ENCODE measurements around the gene ACSBG1.

Gene ACSBG1

DNA sequence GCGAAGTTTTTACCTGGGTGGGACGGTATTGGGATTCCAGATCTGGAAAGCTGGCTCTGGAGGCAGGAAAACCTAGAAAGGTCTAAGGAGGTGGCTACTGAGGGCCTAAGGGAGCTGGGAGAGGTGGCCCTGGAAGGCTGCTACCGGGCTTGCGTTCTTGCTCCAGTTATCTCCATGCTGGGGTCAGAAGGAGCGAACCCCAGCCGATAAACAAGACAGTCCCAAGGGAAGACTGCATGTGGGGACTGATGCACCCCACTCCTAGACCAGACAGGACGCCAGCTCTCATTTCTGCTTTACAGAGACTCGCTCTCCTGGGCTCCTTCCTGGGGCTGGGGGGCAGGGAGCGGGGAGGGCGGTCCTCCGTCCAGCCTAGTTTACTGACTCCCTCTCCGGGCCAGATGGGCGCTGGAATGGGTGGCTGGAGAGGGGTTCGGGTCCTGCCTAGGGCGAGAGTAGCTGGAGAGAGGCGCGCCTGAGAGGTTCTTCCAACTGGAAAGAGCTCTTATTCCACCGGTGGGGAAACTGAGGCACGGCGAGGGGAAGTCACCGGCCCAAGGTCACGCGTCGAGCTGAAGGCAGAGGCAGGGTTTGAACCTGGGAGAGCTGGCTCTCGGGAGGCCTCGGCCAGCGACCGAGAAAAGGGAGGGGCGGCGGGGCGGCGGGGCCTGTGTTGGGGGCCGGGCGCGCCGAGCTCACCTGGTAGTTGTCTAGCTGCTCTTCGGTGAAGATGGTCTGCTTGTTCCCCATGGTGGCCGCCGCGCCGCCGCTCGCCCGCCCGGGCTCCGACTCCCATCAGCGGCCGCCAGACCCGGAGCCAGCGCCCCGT is 103.7 kb downstream of the ACSBG1 start:
- DNase-seq (ENCODE audit: low read depth): no peak
- peak overlapping the region; percentile 26; the same call in 1 of the 2 replicates for H3K4me3 ChIP-seq (ENCODE audit: low read length)
- TF ChIP-seq, protein P1, sequence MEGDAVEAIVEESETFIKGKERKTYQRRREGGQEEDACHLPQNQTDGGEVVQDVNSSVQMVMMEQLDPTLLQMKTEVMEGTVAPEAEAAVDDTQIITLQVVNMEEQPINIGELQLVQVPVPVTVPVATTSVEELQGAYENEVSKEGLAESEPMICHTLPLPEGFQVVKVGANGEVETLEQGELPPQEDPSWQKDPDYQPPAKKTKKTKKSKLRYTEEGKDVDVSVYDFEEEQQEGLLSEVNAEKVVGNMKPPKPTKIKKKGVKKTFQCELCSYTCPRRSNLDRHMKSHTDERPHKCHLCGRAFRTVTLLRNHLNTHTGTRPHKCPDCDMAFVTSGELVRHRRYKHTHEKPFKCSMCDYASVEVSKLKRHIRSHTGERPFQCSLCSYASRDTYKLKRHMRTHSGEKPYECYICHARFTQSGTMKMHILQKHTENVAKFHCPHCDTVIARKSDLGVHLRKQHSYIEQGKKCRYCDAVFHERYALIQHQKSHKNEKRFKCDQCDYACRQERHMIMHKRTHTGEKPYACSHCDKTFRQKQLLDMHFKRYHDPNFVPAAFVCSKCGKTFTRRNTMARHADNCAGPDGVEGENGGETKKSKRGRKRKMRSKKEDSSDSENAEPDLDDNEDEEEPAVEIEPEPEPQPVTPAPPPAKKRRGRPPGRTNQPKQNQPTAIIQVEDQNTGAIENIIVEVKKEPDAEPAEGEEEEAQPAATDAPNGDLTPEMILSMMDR (conservative IDR thresholded peaks at IDR 0.05; ENCODE audit: low read length): no peak

DNA sequence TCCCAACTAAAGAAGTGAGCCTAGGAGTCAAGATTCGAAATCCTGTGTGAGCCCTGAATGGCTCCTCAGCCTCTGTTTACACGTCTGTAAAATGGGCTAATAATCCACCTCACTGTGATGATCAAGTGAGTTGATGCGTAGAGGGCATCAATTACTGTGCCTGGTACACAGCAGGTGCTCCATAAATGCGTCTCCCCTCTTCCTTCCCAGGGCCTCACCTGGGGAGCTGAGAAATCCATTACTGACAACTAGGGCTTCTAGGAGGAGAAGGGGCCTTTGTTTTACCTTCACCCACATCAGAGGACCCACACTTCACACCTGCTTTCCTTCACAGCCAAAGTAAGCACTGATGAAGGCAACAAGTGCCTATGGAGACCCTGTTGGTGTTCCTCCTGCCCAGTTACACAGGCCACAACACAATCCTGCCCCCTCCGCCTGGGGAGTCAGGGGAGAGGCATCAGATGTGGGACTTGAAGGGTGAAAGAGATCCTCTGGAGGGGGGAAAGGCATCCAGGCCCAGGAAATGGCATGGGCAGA is 104.5 kb downstream of the ACSBG1 start:
- TF ChIP-seq, protein P1 (conservative IDR thresholded peaks at IDR 0.05; ENCODE audit: low read length): no peak
- no peak for DNase-seq (ENCODE audit: low read depth)
- H3K4me3 ChIP-seq (ENCODE audit: low read length): no peak overlapping the region

DNA sequence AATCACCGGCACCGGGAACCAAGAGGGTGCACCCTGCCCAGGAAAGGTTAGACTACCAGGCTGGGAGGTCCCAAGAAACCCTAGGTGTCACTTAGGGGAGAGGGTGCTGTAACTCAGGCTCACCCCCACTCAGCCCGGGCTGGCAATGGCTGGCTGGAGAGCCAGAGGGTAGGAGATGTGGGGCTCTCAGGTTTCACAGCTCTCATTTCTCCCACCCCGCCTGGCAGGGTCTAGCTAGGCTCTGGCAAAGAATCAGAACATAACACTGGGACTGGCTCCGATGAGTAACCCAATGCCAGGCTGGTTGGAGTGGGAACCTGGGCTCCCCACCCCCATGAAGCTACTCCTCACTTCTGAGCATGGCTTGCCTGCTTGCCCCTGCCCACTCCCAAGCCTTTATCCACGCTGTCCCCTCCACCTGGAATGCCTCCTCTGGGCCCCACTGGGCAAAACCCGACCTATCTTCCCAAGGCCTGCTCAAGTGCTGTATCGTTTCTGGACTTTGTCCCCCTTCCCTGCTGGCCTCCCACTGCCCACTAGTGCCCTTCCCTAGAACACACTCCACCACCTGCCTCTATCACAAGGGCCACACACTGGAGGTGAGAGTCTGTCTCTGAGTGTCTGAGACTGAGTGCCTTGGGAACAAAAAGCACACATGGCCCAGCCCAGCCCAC is 105.2 kb downstream of the ACSBG1 start:
- TF ChIP-seq, protein P1 (conservative IDR thresholded peaks at IDR 0.05; ENCODE audit: low read length): no peak
- no peak overlapping the region for H3K4me3 ChIP-seq (ENCODE audit: low read length)
- DNase-seq (ENCODE audit: low read depth): no peak

DNA sequence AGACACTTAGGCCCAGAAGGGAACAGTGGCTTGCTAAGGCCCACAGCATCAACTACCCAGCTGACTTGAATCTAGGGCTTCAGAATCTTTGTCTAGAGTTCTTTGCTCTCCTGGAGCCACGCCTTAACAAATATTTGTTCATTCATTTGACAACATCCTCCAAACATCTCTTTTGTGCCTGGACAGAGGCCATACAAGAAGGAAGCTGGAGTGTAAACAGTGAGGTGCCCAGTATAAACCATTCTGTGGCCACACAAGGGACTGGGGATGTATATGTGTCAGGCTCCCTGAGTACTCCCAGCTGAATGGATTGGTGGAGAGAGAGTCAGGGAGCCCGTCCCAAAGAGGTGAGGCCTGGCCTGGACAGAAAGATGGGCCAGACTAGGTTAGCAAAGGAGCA is 106.5 kb downstream of the ACSBG1 start:
- TF ChIP-seq, protein P1 (conservative IDR thresholded peaks at IDR 0.05; ENCODE audit: low read length): no peak
- no peak overlapping the region for H3K4me3 ChIP-seq (ENCODE audit: low read length)
- no peak for DNase-seq (ENCODE audit: low read depth)

DNA sequence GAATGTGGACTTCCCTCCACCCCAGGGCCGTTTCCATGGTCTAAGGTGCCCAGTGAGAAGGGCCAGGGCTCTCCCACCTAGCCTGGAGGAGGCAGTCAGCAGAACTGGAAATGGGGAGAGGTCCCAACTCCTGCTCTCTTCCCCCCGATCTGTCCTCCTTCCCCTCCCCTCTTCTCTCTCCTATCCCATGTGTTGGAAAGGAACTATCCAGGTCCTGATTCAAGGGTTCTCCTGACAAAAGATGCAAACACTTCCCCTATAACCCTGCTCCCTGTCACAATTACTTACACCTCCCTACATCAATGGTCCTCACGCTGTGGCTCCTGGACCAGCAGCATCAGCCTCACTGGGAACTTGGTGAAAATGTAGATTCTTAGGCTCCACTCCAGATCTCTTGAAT is 109.1 kb downstream of the ACSBG1 start:
- H3K4me3 ChIP-seq (ENCODE audit: low read length): no peak overlapping the region
- TF ChIP-seq, protein P1 (conservative IDR thresholded peaks at IDR 0.05; ENCODE audit: low read length): no peak
- no peak for DNase-seq (ENCODE audit: low read depth)

DNA sequence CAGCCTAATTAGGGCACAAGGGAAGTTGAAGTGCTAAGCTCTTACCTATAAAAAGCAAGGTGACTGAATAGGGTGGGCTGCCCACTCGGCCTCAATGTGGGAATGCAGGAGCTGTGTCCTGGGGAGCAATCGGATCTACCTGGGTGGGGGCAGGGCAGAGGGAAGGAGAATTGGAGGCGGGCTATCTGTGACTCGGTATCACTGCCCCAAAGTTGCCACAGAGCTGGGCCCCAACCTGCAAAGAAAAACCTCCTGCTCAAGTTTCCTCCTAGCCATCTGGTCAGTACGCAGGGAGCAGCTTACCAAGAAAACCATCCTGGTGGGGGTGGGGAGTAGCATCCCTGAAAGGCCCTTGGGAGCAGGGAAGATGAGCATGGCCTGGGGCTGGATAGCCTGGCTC is 113.8 kb downstream of the ACSBG1 start:
- no peak for DNase-seq (ENCODE audit: low read depth)
- TF ChIP-seq, protein P1 (conservative IDR thresholded peaks at IDR 0.05; ENCODE audit: low read length): no peak

More for the DNA sequence above, 113.8 kb downstream of the ACSBG1 start:
- no peak overlapping the region for H3K4me3 ChIP-seq (ENCODE audit: low read length)
